Measurements from ENCODE around the gene CEMP1.
"Not testable (repeated sequence)": the region's sequence is repeated elsewhere in the genome, so short reads cannot be mapped to it uniquely, and the experiment has no call there.

CEMP1 gene

DNA sequence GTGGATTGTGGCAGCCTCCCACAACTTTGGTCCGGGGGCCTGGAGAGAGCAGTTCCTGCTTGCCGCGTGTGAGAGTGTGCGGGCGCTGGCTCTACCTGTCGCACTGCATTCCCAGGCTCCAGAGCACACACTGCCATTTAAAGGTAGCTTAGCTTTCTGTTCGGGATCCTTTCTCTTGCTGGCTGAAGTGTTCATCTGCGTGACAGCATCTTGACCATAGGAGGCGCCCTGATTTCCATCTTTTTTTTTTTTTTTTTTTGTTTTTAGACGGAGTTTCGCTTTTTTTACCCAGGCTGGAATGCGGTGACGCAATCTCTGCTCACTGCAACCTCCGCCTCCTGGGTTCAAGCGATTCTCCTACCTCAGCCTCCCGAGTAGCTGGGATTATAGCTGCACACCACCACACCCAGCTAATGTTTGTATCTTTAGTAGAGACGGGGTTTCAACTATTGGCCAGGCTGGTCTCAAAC lies 20.2 kb upstream of the CEMP1 start:
- not testable (repeated sequence) for H3K9ac ChIP-seq, H3K27me3 ChIP-seq, H3K4me3 ChIP-seq, H4K20me1 ChIP-seq, H3K36me3 ChIP-seq, H3K9me3 ChIP-seq, H3K4me2 ChIP-seq, H3K4me1 ChIP-seq, H3K27ac ChIP-seq
- TF ChIP-seq Cebpa-rat (IDR thresholded peaks at IDR 0.05): 0 out of 2 replicates have a peak, but pooled peaks have one; percentile 22

DNA sequence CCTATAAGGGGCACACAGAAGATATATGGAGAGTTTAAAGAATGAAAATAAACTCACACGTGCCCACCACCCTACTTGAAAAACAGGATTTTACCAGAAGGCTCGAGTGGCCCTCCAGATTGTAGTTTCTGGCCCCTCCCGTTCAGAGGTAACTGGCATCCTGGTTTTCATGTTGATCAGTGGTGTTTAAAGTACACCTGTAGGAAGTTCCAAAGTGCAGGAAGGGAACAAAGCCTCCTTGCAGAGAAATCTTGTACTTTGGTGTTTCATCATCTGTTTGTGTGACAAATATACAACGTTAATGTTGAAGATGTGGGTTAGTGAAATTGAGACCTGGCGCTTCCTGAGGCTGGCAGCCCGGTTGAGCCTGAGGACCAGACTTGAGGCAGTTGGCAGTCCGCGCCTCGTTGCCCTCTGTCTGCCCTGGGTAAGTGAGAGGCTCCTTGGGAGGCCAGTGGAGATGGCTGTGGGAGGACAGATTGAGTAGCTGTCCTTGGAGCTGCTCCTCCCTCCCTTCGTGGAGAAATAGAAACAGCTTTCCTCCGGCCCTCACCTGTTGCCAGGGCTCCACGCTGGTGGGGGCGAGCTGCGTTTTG lies 19.2 kb upstream of the CEMP1 start:
- peaks cover 13% of the 10 kb centered on the region; the same call in 1 of the 2 replicates for H3K4me1 ChIP-seq
- H3K4me3 ChIP-seq, H3K9me3 ChIP-seq, H3K27ac ChIP-seq, H3K27me3 ChIP-seq, H3K9ac ChIP-seq, H3K4me2 ChIP-seq, H3K36me3 ChIP-seq: not testable (repeated sequence)
- H4K20me1 ChIP-seq: peaks cover 20% of the 10 kb centered on the region

DNA sequence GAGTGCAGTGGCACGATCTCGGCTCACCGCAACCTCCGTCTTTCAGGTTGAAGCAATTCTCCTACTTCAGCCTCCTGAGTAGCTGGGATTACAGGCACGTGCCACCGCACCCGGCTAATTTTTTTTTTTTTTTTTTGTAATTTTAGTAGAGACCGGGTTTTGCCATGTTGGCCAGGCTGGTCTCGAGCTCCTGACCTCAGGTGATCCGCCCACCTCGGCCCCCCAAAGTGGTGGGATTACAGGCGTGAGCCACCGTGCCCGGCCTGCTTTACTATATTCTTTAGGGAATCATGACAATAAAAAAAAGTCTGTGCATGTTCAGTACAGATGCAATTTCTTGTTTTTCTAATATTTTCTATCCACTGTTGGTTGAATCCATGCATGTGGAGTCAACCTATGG lies 12.6 kb upstream of the CEMP1 start:
- not testable (repeated sequence) for H3K4me2 ChIP-seq, H3K27me3 ChIP-seq, H3K9me3 ChIP-seq, H3K4me3 ChIP-seq, H3K9ac ChIP-seq, H3K36me3 ChIP-seq, H3K27ac ChIP-seq
- Histone ChIP-seq H3K4me1 (peaks cover 46% of the 10 kb centered on the region), H4K20me1 (peaks cover 70% of the 10 kb centered on the region)

DNA sequence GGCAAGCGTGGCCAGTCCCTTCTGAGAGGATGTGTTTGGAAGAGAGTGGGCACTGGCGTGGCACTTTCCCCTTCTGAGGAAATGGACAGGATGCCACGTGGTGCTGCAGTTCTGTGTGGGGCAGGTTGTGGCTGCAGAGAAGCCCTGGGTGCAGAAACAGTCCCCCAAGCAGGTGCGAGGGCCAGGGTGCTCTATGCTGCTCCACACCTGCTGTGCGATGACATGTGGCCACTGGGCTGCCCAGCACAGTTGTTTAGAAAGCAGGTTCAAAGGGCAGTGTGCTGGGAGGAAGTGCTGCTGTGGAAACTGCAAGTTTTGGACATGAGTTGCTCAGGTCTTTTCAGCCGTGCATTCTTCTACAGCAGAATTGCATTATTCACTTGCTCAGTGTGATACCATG lies 10.2 kb upstream of the CEMP1 start:
- not testable (repeated sequence) for H3K36me3 ChIP-seq, H3K9ac ChIP-seq, H3K27me3 ChIP-seq, H3K4me3 ChIP-seq, H3K9me3 ChIP-seq, H3K27ac ChIP-seq
- Histone ChIP-seq H4K20me1 (peaks cover 71% of the 10 kb centered on the region), H3K4me2 (peak overlapping the region; percentile 19; the same call in 1 of the 2 replicates), H3K4me1 (peaks cover 54% of the 10 kb centered on the region)

DNA sequence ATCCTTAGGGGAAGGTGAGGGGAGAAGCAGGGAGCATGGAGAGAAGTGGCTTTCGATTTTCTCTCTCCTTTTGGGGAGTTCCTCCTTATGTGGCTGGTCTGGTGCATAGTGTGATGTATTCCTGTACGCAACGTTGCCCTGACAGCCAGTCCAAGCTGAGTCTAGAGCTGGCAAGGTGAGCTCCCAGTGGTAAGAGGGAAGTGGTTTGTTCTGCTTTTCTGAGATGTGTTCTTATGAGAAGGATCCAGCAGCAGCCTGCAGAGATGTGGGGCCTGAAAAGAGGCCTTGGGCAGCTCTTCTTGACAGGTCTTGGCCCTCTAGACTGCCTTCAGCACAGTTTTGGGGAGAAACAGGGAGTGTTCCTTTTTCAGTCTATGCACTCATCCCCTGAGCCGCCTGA lies 9.7 kb upstream of the CEMP1 start:
- H3K9me3 ChIP-seq, H3K36me3 ChIP-seq, H3K9ac ChIP-seq, H3K27ac ChIP-seq, H3K27me3 ChIP-seq, H3K4me3 ChIP-seq: not testable (repeated sequence)
- Histone ChIP-seq H4K20me1 (peaks cover 66% of the 10 kb centered on the region), H3K4me1 (peaks cover 51% of the 10 kb centered on the region), H3K4me2 (peak overlapping the region; percentile 19; the same call in 1 of the 2 replicates)

DNA sequence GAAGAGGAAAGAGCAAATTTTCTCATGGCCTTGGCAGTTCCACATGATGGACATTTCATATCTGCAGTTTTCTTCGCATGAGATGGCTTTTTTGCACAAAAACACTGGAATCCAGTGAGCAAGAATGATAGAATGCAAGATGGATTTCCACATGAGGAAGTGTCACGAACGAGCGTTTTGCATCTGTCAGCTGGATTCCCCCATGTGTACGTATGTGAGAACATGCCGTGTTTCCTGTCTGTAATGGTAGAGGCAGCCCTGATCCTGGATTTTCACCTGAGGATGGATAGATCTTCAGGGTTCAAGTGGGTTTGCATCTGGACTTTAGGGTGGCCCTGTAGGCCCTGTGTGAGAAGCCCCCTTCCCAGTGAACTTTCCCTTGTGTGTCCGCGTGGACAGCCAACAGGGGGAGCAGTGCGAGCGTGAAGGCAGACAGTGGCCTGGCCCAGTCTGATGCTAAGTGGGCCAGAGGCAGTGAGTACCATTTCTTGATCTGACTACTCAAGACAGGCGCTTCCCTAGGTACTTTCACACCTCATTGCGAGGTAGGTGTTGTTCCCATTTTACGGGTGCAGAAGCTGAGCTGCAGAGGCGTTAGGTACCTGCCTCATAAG lies 8.7 kb upstream of the CEMP1 start:
- H3K36me3 ChIP-seq, H3K27me3 ChIP-seq, H3K9me3 ChIP-seq, H3K27ac ChIP-seq, H3K4me3 ChIP-seq, H3K9ac ChIP-seq: not testable (repeated sequence)
- Histone ChIP-seq H3K4me2 (peak overlapping the region; percentile 87), H3K4me1 (peaks cover 42% of the 10 kb centered on the region), H4K20me1 (peaks cover 56% of the 10 kb centered on the region)

DNA sequence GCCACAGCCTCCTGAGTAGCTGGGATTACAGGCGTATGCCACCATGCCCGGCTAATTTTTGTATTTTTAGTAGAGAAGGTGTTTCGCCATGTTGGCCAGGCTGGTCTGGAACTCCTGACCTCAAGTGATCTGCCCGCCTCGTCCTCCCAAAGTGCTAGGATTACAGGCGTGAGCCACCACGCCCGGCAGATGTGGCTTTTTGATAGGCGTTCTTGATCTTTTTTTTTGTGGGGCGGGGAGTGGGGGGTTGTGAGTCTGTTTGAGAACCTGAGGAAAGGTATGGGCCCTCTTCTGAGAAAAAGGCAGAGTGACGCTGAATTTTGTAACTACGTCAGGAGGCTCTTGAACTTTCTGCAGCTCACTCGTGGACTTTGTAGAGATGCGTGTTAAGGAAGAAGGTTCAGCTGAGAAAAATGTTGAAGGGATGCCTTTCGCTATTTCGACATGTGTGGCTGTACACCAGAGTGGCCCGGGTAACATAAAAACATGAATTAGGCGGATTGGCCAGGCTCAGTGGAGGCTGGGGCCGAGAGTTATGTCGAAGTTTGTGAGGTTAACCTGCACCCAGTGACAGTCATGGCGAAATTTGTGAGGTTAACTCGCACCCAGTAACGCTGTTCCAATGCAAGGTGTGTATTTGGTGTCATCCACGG lies 8.1 kb upstream of the CEMP1 start:
- Histone ChIP-seq H3K4me3 (peak overlapping the region; percentile 86), H3K4me2 (peak overlapping the region; percentile 87), H3K9ac (peak overlapping the region; percentile 85), H4K20me1 (peaks cover 50% of the 10 kb centered on the region), H3K4me1 (peaks cover 41% of the 10 kb centered on the region)
- not testable (repeated sequence) for H3K9me3 ChIP-seq, H3K36me3 ChIP-seq, H3K27ac ChIP-seq, H3K27me3 ChIP-seq

DNA sequence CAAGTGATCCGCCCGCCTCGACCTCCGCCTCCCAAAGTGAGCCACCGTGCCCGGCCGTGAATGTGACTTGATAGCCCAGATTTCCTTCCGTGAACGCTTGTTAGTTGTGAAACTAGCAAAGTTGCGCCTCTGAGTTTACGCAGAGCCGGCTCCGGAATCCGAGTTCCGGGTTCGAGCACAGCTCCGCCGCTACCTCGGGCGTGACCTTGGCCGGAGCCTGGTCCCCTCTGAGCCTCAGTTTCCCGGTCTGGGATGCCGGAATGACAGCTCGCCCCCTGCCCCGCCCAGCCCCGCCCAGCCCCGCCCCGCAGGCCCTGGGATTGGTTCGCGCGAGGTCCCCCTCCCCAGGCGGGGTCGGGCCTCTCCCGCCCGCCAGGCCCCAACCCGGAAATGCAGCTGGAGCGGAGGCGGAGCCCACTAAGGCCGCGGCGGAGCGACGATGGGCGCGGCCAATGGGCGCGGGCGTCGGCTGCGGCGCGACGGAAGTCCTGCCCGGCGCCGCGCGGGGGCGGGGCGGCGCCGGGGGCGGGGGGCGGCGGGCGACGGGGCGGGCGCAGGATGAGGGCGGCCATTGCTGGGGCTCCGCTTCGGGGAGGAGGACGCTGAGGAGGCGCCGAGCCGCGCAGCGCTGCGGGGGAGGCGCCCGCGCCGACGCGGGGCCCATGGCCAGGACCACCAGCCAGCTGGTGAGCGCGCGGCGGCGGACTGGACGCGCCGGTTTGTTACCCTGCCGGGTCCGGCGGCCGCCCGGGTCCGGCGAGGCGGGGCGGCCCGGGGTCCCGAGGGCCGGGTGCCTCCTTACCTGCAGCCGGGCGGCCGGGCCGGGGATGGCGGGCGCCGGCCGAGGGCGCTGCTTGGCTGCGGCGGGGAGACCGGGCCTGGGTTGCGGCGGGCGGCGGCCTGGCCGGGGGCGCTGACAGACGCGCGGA lies 6.5 kb upstream of the CEMP1 start, which contains the start of gene PDPK1:
TSS of gene PDPK1 (plus strand) at position 571 of the 929 bp plus-strand sequence. CDS start at position 663, 92 bp downstream.
- Histone ChIP-seq H3K4me3 (peak within 1 kb of the TSS; percentile 86), H3K27me3 (no peaks in the 10 kb centered on the region), H3K9ac (peak within 1 kb of the TSS; percentile 85), H3K9me3 (no peaks in the 10 kb centered on the region), H3K4me2 (peak within 1 kb of the TSS; percentile 87), H3K4me1 (peaks cover 52% of the 10 kb centered on the region), H3K36me3 (0 out of 2 replicates have a peak, but pooled peaks cover 4% of the 10 kb centered on the region), H3K27ac (peak within 1 kb of the TSS; percentile 78), H4K20me1 (peaks cover 40% of the 10 kb centered on the region)
- no peak for TF ChIP-seq Cebpa-rat (IDR thresholded peaks at IDR 0.05)

DNA sequence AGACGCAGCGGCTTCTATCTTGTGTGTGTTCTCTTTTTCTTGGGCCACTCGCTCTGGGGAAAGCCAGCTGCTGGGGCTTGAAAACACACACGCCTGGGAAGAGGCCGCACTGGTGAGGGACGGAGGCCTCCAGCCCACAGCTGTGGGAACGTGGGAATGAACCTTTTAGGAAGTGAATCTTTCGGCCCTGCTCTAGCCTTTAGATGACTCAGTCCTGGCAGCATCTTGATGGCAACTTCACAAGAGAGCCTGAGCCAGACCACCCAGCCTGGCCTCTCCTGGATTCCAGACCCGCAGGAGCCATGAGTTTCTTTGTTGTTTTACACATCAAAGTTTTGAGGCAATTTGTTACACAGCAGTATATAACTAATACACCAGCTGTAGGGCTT lies 4.4 kb upstream of the CEMP1 start:
- Histone ChIP-seq H3K4me2 (no peak overlapping the region), H3K4me1 (peaks cover 53% of the 10 kb centered on the region), H4K20me1 (peaks cover 23% of the 10 kb centered on the region), H3K27ac (no peak overlapping the region), H3K9ac (no peak overlapping the region), H3K36me3 (no peaks in the 10 kb centered on the region), H3K9me3 (no peaks in the 10 kb centered on the region), H3K4me3 (no peak overlapping the region), H3K27me3 (no peaks in the 10 kb centered on the region)
- TF ChIP-seq Cebpa-rat (IDR thresholded peaks at IDR 0.05): no peak

DNA sequence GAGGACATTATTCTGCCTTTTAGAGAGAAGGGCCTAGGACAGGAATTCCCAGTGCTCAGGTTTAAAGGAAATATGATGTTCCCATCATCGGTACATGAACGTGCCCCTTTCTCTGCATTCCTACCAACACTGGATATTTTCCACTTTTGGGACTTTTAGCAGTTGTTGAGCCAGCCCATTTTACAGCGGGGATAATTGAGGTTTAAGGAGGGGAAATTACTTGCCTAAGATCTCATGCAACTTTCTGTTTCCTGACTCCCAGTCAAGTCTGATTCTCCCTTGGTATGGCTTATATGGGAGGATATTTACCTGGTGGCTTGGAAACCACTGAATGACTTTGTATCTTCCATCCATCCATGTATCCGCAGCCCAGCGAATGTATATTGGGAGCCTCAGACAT lies 3.1 kb upstream of the CEMP1 start:
- not testable (repeated sequence) for H4K20me1 ChIP-seq, H3K9ac ChIP-seq, H3K4me3 ChIP-seq, H3K9me3 ChIP-seq, H3K27me3 ChIP-seq, H3K27ac ChIP-seq, H3K4me2 ChIP-seq
- Histone ChIP-seq H3K4me1 (peaks cover 41% of the 10 kb centered on the region), H3K36me3 (peaks cover 11% of the 10 kb centered on the region)
